HG03108 (cell line): ENCODE data around the gene SUDS3.
"Not testable (repeated sequence)": the region's sequence is repeated elsewhere in the genome, so short reads cannot be mapped to it uniquely, and the experiment has no call there.

Experiments used
- ATAC-seq: cut with Tn5 transposase; IDR thresholded peaks from one replicate; pipeline ENCODE4 v1.9.1; 2021; ENCODE audit warnings: moderate library complexity; ENCODE audit not compliant: unreplicated experiment

SUDS3 gene

DNA sequence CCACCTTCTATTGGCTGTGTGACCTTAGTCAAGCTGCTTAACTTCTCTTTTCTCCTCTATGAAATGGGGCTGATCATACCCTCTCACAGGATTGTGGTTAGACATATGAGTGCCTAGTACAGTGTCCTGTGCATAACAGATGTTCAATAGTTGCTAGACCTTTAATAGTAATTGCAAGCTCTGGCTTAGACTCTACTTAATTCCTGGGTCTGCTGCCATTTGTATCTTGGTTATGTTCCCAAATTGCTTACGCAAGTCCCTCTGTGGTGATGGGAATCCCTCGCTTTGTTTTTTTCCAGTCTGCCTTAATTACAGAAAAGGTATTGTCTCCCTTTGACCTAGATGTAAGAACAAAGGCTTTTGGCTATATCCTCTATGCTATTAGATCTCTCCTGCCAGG, 15.1 kb downstream of the SUDS3 start:
- ATAC-seq: no peak

DNA sequence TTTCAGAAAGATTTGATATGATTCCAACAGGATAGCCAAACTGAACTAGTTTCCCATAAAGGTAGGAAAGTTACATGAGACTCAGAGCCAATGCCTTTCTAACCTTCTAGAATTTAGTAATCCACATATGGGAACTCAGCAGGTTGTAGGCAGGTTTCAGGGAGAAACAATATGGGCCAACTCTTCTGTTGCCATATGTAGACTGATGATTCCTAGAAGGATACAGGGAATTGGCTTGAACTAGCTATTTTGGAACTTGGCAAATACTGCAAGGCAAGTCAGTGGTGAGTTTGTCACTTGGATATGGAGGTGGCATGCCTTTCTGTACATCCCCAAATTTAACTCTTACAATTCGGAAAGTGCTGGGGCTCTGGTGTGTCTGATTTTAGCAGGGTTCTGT, 15.5 kb downstream of the SUDS3 start:
- ATAC-seq: no peak

DNA sequence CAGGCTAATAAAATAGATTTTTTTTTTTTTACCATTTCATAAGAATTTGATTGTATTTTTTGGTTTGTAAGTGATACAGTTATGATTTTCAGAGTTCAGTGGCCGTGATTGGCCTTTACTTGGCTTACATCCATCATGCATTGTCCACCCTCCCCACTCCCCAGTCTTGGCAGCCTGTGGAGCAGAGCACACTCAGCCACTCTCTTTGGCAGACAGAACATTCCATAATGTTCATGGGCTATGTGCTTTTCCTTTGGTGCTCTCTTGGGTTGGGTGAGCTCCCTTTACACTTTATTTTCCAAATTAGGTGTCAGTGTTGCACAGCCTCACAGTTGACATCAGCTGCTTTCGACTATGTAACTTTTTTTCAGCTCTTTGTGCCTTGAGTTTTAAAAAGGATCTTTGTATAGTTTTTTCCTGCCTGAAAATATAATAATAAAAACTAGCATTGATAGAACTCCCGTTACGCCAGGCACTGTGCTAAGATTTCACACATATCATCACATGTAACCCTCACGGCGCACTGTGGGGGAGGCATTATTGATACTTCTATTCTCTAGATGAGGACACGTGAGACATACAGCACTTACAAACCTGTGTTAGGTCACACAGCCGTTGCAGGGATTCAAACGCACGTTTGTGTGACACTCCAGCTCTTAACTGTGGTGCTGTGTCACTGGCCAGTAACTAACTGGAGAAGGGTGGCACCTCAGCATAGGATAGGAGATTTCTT, 21.5 kb downstream of the SUDS3 start:
- no peak for ATAC-seq

- ATAC-seq: no peak
Measured at GRCh38 chr12:118398524-118398923, 22.2 kb downstream of the SUDS3 start.

GRCh38 chr12:118398940-118399339, 22.6 kb downstream of the SUDS3 start:
- ATAC-seq: no peak

- no peak for ATAC-seq
Measured at GRCh38 chr12:118402251-118402650, 25.9 kb downstream of the SUDS3 start.

DNA sequence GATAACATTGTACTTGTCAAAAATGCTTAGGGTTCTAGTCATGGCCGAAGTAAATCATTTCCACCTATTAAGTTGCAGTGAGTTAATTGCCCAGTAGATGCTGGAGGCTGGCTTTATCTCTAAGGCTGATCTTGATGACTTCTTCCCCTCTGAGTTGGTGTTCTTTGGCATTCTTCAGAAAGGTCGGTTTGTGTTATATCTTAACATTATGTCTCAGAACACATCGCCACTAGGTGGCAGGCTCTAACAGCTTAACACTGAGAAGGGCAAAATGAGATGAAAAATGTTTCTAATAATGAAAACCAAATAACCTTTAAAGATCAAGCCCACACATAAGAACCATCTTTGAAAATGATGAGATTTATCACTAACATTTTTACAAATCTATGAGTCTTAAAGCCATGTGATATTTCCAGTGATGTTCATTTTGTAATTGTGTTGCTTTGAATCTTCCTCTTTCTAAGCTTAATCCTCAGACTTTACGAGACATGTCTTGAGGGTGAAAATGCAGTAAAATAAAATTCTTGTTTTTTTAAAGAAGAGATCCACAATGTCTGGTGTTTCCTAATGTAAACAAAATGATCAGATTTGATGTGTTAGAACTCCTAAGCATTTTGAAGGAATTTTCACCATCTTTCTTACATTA, 28.6 kb downstream of the SUDS3 start:
- no peak for ATAC-seq

DNA sequence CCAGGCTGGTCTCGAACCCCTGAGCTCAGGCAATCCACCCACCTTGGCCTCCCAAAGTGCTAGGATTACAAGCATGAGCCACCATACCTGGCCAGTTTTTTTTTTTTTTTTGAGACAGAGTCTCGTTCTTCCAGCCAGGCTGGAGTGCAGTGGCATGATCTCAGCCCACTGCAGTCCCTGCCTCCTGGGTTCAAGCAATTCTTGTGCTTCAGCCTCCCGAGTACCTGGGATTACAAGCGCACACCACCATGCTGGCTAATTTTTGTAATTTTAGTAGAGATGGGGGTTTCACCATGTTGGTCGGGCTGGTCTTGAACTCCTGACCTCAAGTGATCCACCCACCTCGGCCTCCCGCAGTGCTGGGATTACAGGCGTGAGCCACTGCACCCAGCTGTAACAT, 31.9 kb downstream of the SUDS3 start:
- ATAC-seq: not testable (repeated sequence)

GRCh38 chr12:118409834-118410233, 33.5 kb downstream of the SUDS3 start:
- no peak for ATAC-seq

- ATAC-seq: no peak
Measured at GRCh38 chr12:118417942-118418341, 41.6 kb downstream of the SUDS3 start.

DNA sequence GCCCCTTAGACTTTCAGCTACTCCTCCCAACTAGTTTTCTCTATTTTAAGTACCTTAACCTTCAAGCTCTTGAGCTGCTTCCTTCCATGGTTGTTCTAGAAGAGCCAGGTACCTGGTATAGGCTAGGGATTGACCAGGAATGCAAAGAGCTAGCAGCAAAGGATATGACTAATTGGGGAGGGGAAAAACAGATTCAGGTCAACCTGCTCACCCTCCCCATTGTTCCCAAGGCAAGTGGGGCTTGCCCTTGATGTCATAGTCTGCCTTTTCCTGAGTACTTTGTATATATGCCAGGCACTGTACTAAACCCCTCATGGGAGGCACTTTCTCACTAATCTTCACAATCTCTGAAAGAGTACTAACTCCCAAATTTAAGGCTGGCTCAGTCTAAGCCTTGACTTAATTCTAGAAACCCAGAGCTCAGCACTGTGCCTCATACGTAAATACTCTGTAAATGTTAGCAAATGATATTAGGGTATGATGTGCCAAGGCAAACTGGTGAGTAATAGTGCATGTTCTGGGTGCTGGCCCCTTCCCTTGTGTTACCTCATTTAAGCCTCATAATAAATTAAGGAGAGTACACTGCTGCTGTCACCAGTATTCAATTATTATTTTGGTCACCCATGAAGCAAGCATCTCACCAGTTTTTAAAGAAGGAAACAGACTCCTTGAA, 42.2 kb downstream of the SUDS3 start:
- no peak for ATAC-seq

DNA sequence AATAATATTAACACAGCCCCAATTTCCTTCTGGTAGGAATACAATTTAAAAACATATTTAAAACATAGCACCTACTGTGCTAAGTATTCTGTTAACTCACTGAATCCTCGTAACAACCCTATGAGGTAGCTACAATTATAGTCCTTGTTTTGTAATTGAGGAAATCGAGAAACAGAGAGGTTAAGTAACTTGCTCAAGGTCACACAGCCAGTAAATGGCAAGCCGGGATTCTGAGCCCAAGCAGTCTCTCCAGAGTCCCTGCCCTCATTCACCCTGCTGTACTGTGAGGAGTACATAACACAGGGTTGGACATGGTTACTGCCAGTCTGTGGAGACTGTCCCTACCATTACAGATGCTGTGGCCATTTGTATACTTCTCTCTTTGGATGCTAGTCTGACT, 44.3 kb downstream of the SUDS3 start:
- no peak for ATAC-seq

DNA sequence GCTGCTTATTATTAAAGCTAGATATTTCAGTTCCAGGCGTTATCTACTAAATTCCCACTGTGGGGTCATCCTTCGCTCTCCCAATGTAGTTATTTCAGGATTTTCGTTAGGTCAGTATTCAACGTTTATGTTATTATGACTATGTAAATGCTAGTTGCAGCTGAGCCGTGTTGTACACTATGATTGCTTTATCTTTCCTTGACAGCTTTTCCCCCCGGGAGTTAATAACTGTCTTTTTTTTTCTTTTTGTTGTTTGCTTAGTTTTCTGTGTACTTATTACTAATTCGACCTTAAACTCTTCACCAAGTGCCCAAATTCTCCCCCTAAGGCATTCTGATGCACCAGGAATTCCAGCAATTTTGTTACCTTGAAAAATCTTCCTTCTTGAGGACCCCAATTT, 48.5 kb downstream of the SUDS3 start:
- no peak for ATAC-seq

DNA sequence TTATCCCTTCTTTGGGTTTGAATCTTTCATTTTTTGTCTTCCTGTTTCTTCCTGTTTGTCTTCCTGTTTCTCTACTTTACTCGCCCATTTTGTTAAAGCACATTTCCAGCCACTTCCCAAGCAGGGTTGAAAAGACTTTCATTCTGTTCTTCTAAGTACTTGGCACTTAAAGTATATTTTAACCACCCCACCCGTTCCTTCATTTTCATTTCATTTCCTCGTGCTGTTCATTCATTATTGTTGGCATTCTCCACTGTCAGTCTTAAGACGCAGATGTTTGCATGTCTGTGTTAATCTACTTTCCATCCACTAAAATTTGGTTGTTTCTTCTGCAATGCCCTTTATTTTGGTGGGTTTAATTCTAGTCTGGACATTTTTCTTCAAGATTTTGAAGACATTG, 49.0 kb downstream of the SUDS3 start:
- ATAC-seq: no peak

- no peak for ATAC-seq
Measured at GRCh38 chr12:118427819-118428218, 51.5 kb downstream of the SUDS3 start.

DNA sequence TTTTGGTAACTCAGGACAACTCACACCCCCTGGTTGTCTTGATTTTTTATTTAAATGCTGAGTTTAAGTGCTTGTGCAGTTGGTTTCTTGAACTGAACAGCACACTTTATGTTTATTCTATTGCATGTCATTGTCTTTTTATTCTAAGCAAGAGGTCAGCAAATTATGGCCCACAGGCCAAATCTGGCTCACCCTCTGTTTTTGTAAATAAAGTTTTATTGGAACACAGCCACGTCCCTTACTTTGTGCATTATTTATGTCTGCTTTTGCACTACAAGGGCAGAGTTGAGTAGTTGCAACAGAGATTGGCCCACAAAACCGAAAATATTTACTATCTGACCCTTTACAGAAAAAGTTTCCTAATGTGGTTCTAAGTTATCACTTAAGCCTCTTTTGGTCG, 52.3 kb downstream of the SUDS3 start:
- no peak for ATAC-seq

DNA sequence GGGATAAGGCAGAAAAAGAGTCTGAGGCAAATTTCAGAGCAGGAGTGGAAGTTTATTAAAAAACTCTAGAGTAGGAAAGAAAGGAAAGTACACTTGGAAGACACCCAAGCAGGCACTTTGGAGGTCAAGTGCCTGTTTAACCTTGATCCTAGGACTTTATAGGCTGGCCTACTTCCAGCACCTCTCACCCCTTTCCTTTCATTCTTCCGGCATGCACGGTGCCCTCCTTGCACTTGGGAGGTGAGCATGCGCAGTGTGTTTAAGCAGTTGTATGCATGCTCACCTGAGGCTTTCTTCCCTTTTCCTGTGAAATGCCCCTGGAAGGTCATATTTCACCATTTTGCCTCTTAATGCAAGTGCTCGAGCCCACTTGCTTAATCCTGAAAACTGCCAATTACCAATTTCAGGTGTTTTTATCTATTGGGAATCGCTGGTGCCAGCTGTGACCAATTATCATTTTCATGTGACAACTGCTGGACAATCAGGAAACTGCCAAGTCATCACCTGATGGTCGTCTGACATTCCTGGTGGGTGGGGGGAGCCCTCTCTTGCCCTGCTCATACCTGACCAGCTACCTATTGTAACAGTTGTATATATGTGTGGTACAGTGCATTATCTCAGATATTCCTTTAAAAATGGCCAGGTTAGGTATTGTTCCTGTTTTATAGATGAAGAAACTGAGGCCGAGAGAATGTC, 53.5 kb downstream of the SUDS3 start:
- ATAC-seq: no peak

- ATAC-seq: no peak
Measured at GRCh38 chr12:118430516-118430915, 54.2 kb downstream of the SUDS3 start.

GRCh38 chr12:118432812-118433545, 56.6 kb downstream of the SUDS3 start:
- ATAC-seq: no peak

DNA sequence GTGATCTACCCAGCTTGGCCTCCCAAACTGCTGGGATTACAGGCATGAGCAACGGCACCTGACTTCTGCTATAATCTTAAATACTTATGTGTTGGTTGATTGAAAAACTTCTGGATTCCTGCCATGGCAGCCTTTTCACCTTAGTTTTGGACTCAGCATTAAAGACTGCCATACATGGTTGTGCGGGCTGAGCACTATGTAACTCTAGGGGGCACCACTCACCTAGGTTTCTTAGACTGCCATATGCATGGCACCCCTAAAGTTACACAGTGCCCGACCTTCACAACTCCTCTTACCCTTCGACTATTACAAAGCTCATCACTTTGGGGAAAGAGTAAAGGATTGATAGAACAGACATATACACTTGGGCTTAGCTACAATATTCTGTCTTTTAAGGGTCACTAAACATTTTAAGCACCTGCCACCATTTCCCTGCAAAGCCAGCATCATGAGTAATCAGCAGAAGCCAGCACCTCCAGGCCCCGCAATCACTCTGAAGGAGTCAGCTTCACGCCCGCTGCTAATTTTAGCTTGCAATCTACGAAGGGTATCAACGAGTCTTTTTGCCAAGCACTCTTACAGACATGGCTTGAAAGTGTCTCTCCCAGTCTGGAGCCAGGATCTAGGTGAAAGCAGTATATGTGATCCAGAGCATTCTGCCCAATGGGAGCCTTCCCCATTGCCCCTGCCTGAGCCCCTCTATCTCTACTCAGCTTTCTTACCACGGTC, 59.8 kb downstream of the SUDS3 start:
- no peak for ATAC-seq
